HG03575 (cell line): Measurements from ENCODE around the gene SCYL1.

ENCODE experiments used
- ATAC-seq: cut with Tn5 transposase; IDR thresholded peaks from one replicate; pipeline ENCODE4 v1.9.1; 2021; ENCODE audit not compliant: unreplicated experiment, insufficient number of reproducible peaks, low FRiP score; ENCODE audit errors: extremely low read depth

The SCYL1 gene

GRCh38 chr11:65528819-65529350 is 4.0 kb downstream of the SCYL1 start:
- ATAC-seq: no peak

DNA sequence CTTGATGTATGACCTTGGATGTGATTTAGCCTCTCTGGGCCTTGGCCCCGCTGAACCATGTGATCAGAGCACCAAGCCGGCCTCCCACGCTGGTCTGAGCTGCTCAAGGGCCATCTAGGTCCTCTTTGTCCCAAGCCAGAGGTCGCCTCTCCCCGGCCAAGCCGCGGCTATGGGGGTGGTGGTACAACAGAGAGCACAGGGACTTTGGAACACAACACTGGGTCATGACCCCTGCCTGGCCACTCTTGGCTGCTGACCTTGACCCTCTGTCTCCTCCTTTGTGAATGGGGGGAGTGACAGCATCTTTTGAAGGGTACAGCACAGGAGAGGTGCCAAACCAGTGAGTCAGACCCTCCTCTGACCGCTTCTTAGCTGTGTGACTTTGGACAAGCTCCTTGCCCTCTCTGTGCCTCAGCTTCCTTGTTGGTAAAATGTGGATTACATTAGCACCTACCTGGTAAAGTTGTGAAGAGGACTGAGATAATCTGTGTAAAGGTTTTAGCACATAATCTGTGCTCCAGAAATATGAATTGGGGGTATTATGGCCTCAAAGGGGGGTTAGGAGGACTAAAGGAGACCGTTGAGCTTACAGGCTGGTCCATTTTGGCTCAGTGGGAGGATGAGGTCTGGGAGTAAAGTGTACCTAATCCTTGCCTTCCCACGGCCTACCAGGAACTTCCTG is 4.7 kb downstream of the SCYL1 start:
- no peak for ATAC-seq

DNA sequence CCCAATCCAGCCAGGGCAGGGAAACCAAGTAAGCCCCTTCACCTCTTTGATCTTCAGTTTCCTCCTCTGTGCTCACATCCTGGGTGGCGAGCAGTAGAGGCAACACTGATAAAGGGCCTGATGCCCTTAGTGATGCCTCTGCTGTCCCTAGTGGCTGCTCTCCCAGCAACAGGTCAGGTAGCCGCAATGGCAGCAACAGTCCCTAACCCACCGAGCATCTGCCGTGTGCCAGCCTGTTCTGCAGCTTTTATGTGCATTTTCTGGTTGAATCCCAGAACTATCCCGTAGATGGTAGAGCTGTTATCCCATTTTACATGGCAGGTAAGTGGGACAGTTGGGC is 5.2 kb downstream of the SCYL1 start:
- ATAC-seq: no peak

DNA sequence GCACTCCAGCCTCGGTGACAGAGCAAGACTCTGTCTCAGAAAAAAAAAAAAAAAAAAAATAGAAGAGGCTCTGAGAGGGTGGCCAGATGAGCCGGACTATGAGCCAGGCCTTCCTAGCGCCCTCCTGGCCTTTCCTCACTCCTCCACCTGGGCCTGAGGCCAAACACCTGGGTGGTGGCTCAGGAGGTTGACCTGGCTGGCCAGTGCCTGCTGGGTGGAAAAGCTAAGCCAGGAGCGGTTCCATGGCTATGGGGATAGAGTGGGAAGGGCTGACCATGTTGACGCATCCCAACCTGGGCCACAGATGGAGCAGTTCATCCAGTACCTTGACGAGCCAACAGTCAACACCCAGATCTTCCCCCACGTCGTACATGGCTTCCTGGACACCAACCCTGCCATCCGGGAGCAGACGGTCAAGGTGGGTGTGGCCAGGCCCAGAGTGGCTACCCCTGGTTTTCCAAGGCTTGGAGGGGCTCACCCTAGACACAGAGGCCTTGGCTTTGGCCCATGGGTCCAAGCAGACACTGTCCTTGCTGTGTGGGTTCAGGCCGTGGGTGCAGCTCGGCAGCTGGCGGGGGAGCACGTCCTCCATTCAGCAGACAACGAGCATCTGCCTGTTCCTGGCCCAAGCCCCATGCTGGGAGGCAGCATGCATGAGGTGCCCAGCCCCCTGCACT is 7.6 kb downstream of the SCYL1 start:
- no peak for ATAC-seq

DNA sequence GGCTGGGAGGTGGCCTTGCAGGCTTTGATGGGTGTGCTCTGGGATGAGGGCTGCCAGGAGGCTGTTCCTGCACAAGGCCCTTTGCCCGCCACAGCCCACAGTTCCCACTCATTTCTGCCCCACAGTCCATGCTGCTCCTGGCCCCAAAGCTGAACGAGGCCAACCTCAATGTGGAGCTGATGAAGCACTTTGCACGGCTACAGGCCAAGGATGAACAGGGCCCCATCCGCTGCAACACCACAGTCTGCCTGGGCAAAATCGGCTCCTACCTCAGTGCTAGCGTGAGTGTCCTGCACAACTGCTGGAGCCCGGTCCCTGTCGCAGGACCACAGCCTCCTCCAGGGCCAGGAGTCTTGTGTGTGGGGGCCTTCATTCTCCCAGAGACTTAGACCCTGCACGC is 10.2 kb downstream of the SCYL1 start:
- no peak for ATAC-seq

DNA sequence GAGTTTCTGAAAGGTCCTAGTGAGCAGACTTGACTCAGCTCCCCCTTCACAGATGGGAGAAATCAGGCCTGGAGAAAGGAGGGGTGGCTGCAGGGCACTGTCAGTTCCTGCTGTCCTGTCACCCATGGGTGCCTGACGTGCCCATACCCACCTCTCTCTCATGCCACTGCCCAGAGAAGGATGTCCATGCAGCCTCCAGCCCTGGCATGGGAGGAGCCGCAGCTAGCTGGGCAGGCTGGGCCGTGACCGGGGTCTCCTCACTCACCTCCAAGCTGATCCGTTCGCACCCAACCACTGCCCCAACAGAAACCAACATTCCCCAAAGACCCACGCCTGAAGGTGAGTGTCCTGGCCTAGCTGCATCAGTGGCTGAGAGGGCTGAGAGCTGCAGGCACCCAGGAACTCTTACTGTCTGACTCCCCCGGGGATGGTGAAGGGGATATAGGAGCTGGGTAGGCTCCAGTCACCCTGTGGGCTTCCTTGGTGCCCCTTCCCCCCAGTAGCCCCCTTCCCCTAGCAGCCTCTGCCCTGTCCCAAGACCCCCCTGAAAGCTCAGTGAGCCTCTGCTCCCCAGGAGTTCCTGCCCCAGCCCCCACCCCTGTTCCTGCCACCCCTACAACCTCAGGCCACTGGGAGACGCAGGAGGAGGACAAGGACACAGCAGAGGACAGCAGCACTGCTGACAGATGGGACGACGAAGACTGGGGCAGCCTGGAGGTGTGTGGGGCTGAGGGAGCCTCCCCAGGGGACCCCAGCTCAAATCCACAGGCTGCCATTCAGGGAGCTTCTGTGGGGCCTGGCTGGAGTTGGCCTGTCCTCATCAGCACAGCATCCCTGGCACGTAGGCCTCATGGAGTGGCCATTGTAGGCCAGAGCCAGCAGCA is 11.8 kb downstream of the SCYL1 start:
- ATAC-seq: no peak

- ATAC-seq: no peak
Measured at GRCh38 chr11:65537296-65537597, 12.4 kb downstream of the SCYL1 start.

DNA sequence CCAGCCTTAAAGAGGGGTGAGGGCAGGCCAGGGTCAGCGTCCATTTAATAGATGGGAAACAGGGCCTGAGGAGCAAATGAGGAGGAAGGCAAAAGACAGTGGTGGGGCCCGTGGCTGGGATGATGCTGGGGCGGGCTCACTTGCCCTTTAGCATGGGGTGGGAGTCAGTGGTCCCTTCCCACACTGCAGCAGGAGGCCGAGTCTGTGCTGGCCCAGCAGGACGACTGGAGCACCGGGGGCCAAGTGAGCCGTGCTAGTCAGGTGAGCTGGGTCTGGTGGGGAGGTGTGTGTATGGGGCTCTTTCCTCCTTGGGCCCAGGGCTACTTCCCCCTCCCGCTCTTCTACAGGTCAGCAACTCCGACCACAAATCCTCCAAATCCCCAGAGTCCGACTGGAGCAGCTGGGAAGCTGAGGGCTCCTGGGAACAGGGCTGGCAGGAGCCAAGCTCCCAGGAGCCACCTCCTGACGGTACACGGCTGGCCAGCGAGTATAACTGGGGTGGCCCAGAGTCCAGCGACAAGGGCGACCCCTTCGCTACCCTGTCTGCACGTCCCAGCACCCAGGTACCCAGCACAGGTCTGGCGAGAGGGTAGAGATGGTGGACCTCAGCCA is 12.8 kb downstream of the SCYL1 start:
- ATAC-seq: no peak

- no peak for ATAC-seq
Measured at GRCh38 chr11:65538232-65538914, 13.5 kb downstream of the SCYL1 start.

- ATAC-seq: no peak
Measured at GRCh38 chr11:65538915-65539743, 14.2 kb downstream of the SCYL1 start.

- ATAC-seq: no peak
Measured at GRCh38 chr11:65539744-65540289, 14.9 kb downstream of the SCYL1 start.

GRCh38 chr11:65540290-65541092 is 15.6 kb downstream of the SCYL1 start:
- ATAC-seq: no peak

DNA sequence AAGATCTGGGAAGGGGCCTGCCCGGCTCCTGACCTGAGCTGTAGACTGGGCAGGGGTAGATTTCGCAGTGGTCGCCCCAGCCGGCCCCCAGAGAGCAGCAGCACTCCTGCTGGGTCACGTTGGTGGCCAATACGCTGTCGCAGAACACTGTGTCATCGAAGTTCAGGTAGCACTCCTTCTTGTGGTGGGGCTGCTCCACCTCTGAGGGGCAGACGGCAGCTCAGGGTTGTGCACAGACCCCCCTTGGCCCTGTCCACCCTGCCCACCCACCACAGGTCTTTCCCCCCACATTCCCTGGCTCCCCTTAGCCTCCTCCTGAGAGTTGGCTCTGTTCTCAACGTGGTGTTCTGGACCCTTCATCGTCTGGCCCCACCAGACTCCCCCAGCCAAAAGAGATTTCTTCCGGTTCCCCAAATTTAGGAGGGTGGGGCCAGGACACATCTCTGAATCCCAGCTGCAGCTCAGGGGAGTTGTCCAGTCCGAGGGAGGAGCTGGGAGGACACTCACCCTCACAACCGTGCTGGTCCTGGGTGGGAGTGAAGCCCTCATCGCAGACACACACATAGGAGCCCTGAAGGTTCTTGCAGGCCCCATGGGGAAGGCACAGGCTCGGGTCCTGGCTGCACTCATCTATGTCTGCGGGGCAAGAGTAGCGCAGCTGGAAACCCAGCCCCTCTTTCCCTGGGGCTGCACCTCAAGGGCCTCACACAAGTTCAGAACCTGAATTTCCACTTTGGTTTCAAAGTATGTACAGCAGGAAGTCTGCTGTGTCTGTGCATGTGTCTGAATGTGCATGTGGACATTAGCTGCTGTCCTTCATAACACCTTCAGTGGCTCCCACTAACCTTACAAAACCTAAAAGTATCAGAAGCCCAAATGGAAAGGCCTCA is 16.5 kb downstream of the SCYL1 start:
- no peak for ATAC-seq

- ATAC-seq: no peak
Measured at GRCh38 chr11:65542738-65543390, 18.0 kb downstream of the SCYL1 start.

GRCh38 chr11:65545853-65546216 is 21.0 kb downstream of the SCYL1 start:
- ATAC-seq: no peak
